ENCODE data around the gene DPY19L1. TPM values are rescaled to one million over a fixed set of nuclear protein-coding genes. Genes with fewer than 3 reads are reported as not detected.

Gene DPY19L1
- total RNA-seq, 4 donors from 2014 or later = 11.7 to 22.9 (median 17.2) TPM

- 29 to 40% methylated on average over 9 of the region's 9 CpGs for WGBS, 2 donors (ENCODE audit: low coverage in 1 of 2)
- Histone ChIP-seq H3K27me3 (no peaks in the 10 kb centered on the region), H3K9me3 (no peaks in the 10 kb centered on the region), H3K4me1 (peaks cover 4 to 25% (median 5%) of the 10 kb centered on the region in 3 donors), H3K4me3 (peak overlapping the region; percentile 47 to 71), H3K27ac (peak overlapping the region; percentile 55 to 95 (median 90)), H3K36me3 (no peaks in the 10 kb centered on the region)
- ATAC-seq = no peak
- TF ChIP-seq POLR2A (IDR thresholded peaks at IDR 0.05) = no peak
- TF ChIP-seq EP300 (IDR thresholded peaks at IDR 0.05) = no peak
- no peak for TF ChIP-seq POLR2AphosphoS5 (IDR thresholded peaks at IDR 0.05)
- no peak for TF ChIP-seq CTCF (IDR thresholded peaks at IDR 0.05)
Measured at GRCh38 chr7:35038354-35038753, 1.1 kb upstream of the DPY19L1 start.

- ATAC-seq = peak; percentile 95
- peak overlapping the region; percentile 47 to 71 for H3K4me3 ChIP-seq
- no peaks in the 10 kb centered on the region for H3K9me3 ChIP-seq
- 0% methylated on average over 1 of the region's 100 CpGs for WGBS, 2 donors (ENCODE audit: low coverage in 1 of 2)
- H3K36me3 ChIP-seq = no peaks in the 10 kb centered on the region
- peak overlapping the region; percentile 55 to 95 (median 90) for H3K27ac ChIP-seq
- H3K4me1 ChIP-seq = peaks cover 4 to 25% (median 5%) of the 10 kb centered on the region in 3 donors
- TF ChIP-seq POLR2AphosphoS5 (IDR thresholded peaks at IDR 0.05) = no peak
- TF ChIP-seq POLR2A (IDR thresholded peaks at IDR 0.05) = peak; percentile 0 to 3
- TF ChIP-seq EP300 (IDR thresholded peaks at IDR 0.05) = no peak
- peak; percentile 72 to 91 (median 82) for TF ChIP-seq CTCF (IDR thresholded peaks at IDR 0.05)
- no peaks in the 10 kb centered on the region for H3K27me3 ChIP-seq
Measured at GRCh38 chr7:35037526-35038341, 449 bp upstream of the DPY19L1 start.

- no peaks in the 10 kb centered on the region for H3K9me3 ChIP-seq
- no peaks in the 10 kb centered on the region for H3K27me3 ChIP-seq
- no peaks in the 10 kb centered on the region for H3K36me3 ChIP-seq
- peaks cover 4 to 25% (median 5%) of the 10 kb centered on the region in 3 donors for H3K4me1 ChIP-seq
- WGBS, 2 donors (ENCODE audit: low coverage in 1 of 2) = 1% methylated on average over 17 to 45 of the region's 61 CpGs
- ATAC-seq = peak; percentile 10
- peak overlapping the region in 3 of 4 donors; percentile 89 to 95 (median 90) for H3K27ac ChIP-seq
- no peak for TF ChIP-seq EP300 (IDR thresholded peaks at IDR 0.05)
- peak; percentile 7 for TF ChIP-seq POLR2AphosphoS5 (IDR thresholded peaks at IDR 0.05)
- TF ChIP-seq CTCF (IDR thresholded peaks at IDR 0.05) = peak in 1 of 4 experiments; percentile 27
- peak overlapping the region; percentile 31 to 71 for H3K4me3 ChIP-seq
Measured at GRCh38 chr7:35036361-35037171, 719 bp downstream of the DPY19L1 start.

- no peaks in the 10 kb centered on the region for H3K9me3 ChIP-seq
- TF ChIP-seq EP300 (IDR thresholded peaks at IDR 0.05) = no peak
- TF ChIP-seq POLR2AphosphoS5 (IDR thresholded peaks at IDR 0.05) = no peak
- no peak for TF ChIP-seq POLR2A (IDR thresholded peaks at IDR 0.05)
- TF ChIP-seq CTCF (IDR thresholded peaks at IDR 0.05) = no peak
- peak overlapping the region in 2 of 4 donors; percentile 23 to 90 for H3K27ac ChIP-seq
- H3K27me3 ChIP-seq = no peaks in the 10 kb centered on the region
- no peaks in the 10 kb centered on the region for H3K36me3 ChIP-seq
- no peak for ATAC-seq
- peaks cover 4 to 25% (median 5%) of the 10 kb centered on the region in 3 donors for H3K4me1 ChIP-seq
- WGBS, 2 donors (ENCODE audit: low coverage in 1 of 2) = 54 to 100% methylated on average over 1 to 5 of the region's 5 CpGs
- H3K4me3 ChIP-seq = peak overlapping the region in 1 of 2 donors; percentile 71
Measured at GRCh38 chr7:35035511-35035961, 1.7 kb downstream of the DPY19L1 start.
